OCI-LY1 (cell line): ENCODE measurements around the gene DCAF15.

Experiments
- H2AFZ ChIP-seq: fragments of 200-600 bp; sonication (generic), shearing (Covaris generic); 2 replicates; pipeline ENCODE4 v1.6.0; 2014; ENCODE audit warnings: antibody characterized with exemption, mild to moderate bottlenecking, low read length
- H3F3A ChIP-seq: fragments of 200-600 bp; sonication (generic), shearing (Covaris generic); 2 replicates; pipeline ENCODE4 v1.6.0; 2014; ENCODE audit warnings: mild to moderate bottlenecking, antibody characterized with exemption, low read length, moderate library complexity; ENCODE audit not compliant: insufficient read depth
- H3K27ac ChIP-seq: fragments of 200-600 bp; sonication (generic); 2 replicates; pipeline ENCODE4 v1.5.1; 2014; ENCODE audit warnings: low read length, mixed run types, mild to moderate bottlenecking, low read depth; ENCODE audit not compliant: poor library complexity, severe bottlenecking
- H3K27me3 ChIP-seq: fragments of 200-600 bp; sonication (generic); 2 replicates; pipeline ENCODE4 v1.6.0; 2014; ENCODE audit warnings: antibody characterized with exemption, mild to moderate bottlenecking, low read length, moderate library complexity; ENCODE audit not compliant: insufficient read depth
- H3K36me3 ChIP-seq: fragments of 200-600 bp; sonication (generic); 2 replicates; pipeline ENCODE4 v1.6.1; 2014; ENCODE audit warnings: mild to moderate bottlenecking, antibody characterized with exemption, low read length, moderate library complexity, mixed read lengths; ENCODE audit not compliant: insufficient read depth
- H3K4me1 ChIP-seq: fragments of 200-600 bp; sonication (generic); 2 replicates; pipeline ENCODE4 v1.5.1; 2014; ENCODE audit warnings: mild to moderate bottlenecking, low read length, moderate library complexity; ENCODE audit not compliant: insufficient read depth, severe bottlenecking
- H3K4me2 ChIP-seq: fragments of 200-600 bp; sonication (generic), shearing (Covaris generic); 2 replicates; pipeline ENCODE4 v1.6.1; 2014; ENCODE audit warnings: low read length
- H3K4me3 ChIP-seq: fragments of 200-600 bp; sonication (generic); 2 replicates; pipeline ENCODE4 v1.5.1; 2014; ENCODE audit warnings: low read length, low read depth, mild to moderate bottlenecking, mixed read lengths; ENCODE audit not compliant: poor library complexity, severe bottlenecking
- H3K79me2 ChIP-seq: fragments of 200-600 bp; shearing (Covaris generic); 2 replicates; pipeline ENCODE4 v1.6.1; 2016; ENCODE audit warnings: mixed run types, low read length, mixed read lengths; ENCODE audit not compliant: insufficient read depth
- H3K9ac ChIP-seq: fragments of 200-600 bp; sonication (generic), shearing (Covaris generic); 2 replicates; pipeline ENCODE4 v1.6.1; 2014; ENCODE audit warnings: mild to moderate bottlenecking, low read length, mixed read lengths
- H3K9me2 ChIP-seq: fragments of 200-600 bp; sonication (generic), shearing (Covaris generic); 2 replicates; pipeline ENCODE4 v1.6.1; 2014; ENCODE audit warnings: low read depth, mild to moderate bottlenecking, low read length, mixed read lengths
- H3K9me3 ChIP-seq: fragments of 200-600 bp; shearing (Covaris generic); 2 replicates; pipeline ENCODE4 v1.6.1; 2014; ENCODE audit warnings: low read length, mixed read lengths
- H4K20me1 ChIP-seq: fragments of 200-600 bp; sonication (generic), shearing (Covaris generic); 2 replicates; pipeline ENCODE4 v1.6.0; 2016; ENCODE audit warnings: mild to moderate bottlenecking, low read length; ENCODE audit not compliant: insufficient read depth
- CTCF ChIP-seq: fragments of 200-600 bp; sonication (generic), shearing (Covaris generic); IDR thresholded peaks from 2 replicates; pipeline ENCODE4 v1.5.1; 2017; ENCODE audit warnings: mild to moderate bottlenecking, antibody characterized with exemption, low read length, moderate library complexity, mixed read lengths
- EZH2 ChIP-seq: fragments of 200-600 bp; sonication (generic), shearing (Covaris generic); IDR thresholded peaks from 2 replicates; pipeline ENCODE4 v1.8.0; 2017; ENCODE audit warnings: borderline replicate concordance, mixed run types, mild to moderate bottlenecking, antibody characterized with exemption, low read length, moderate library complexity, mixed read lengths

DCAF15 gene

GRCh38 chr19:13908674-13909073 lies 43.6 kb upstream of the DCAF15 start:
- no peak overlapping the region for H3K27ac ChIP-seq
- no peaks in the 10 kb centered on the region for H3K79me2 ChIP-seq
- H3F3A ChIP-seq: no peaks in the 10 kb centered on the region
- no peak overlapping the region for H3K9ac ChIP-seq
- peaks cover 35% of the 10 kb centered on the region for H3K36me3 ChIP-seq
- H3K4me2 ChIP-seq: no peak overlapping the region
- peaks cover 12% of the 10 kb centered on the region for H3K4me1 ChIP-seq
- no peak overlapping the region for H3K4me3 ChIP-seq
- no peaks in the 10 kb centered on the region for H3K9me3 ChIP-seq
- H2AFZ ChIP-seq: no peak overlapping the region
- H3K27me3 ChIP-seq: no peaks in the 10 kb centered on the region
- TF ChIP-seq CTCF: no peak
- TF ChIP-seq EZH2: no peak
- H3K9me2 ChIP-seq: no peaks in the 10 kb centered on the region
- H4K20me1 ChIP-seq: no peaks in the 10 kb centered on the region

GRCh38 chr19:13909430-13909829 lies 42.9 kb upstream of the DCAF15 start:
- Histone ChIP-seq H3K9ac (no peak overlapping the region), H3K4me2 (no peak overlapping the region), H2AFZ (no peak overlapping the region), H3K4me3 (no peak overlapping the region), H4K20me1 (no peaks in the 10 kb centered on the region), H3K9me2 (no peaks in the 10 kb centered on the region), H3K79me2 (no peaks in the 10 kb centered on the region), H3K27ac (no peak overlapping the region), H3F3A (no peaks in the 10 kb centered on the region), H3K27me3 (no peaks in the 10 kb centered on the region), H3K9me3 (no peaks in the 10 kb centered on the region), H3K4me1 (peaks cover 12% of the 10 kb centered on the region), H3K36me3 (peaks cover 39% of the 10 kb centered on the region)
- TF ChIP-seq CTCF (no peak), EZH2 (no peak)

GRCh38 chr19:13913352-13913751 lies 39.0 kb upstream of the DCAF15 start:
- TF ChIP-seq CTCF (no peak), EZH2 (no peak)

More at GRCh38 chr19:13913352-13913751, 39.0 kb upstream of the DCAF15 start:
- no peaks in the 10 kb centered on the region for H3K9me3 ChIP-seq
- H3K9me2 ChIP-seq: no peaks in the 10 kb centered on the region
- H4K20me1 ChIP-seq: no peaks in the 10 kb centered on the region
- H3K4me3 ChIP-seq: no peak overlapping the region
- no peaks in the 10 kb centered on the region for H3F3A ChIP-seq
- H3K79me2 ChIP-seq: no peaks in the 10 kb centered on the region
- no peak overlapping the region for H3K27ac ChIP-seq
- H3K9ac ChIP-seq: no peak overlapping the region
- H3K36me3 ChIP-seq: peaks cover 69% of the 10 kb centered on the region
- no peaks in the 10 kb centered on the region for H3K4me1 ChIP-seq
- no peak overlapping the region for H2AFZ ChIP-seq
- no peak overlapping the region for H3K4me2 ChIP-seq
- no peaks in the 10 kb centered on the region for H3K27me3 ChIP-seq
